ENCODE data around the gene CSTB. TPM values are rescaled to one million over a fixed set of nuclear protein-coding genes. Genes with fewer than 3 reads are reported as not detected.

The CSTB gene
- total and polyA plus RNA-seq, 2 donors: 26.5 to 198 TPM

DNA sequence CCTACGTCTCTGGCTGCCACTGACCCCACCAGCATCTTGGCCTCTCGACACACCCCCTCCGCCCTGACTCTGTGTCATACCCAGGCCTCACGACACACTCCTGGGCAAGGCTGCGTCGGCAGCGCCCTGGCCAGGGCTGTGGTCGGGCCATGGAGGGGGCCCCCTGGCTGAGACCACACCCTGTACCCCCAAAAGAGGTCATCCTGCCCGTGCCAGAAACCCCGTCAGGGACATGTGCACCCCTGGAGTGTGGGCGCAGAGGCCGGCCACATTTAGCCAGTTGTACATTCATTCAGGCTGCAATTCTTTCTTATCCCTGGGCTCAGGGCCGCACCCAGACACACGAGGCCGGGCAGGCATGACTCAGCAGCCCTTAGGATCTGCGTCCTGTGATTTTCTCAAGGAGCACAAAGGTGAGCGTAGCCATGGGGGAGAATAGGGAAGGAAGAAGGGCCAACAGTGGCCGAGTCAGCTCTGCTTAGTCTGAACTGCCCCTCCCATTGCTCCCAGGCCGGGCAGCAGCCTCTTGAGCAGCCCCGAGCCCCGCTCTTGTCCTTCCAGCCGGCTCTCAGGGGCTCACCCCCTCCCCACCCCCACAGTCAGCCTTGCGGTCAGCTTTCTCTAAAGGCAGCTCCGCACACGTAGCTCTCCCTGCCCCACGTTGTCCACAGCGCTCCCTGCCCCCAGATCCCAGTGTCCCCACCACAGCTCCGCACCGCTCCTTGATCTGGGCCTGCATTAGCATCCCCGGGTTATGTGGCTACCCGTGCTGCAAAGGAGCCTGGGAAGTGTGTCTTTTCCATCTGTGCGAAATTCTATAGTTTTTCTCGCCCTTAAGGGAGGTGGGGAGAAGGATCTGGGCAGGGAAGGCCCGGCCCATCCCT is 7.9 kb downstream of the CSTB start:
- H3K36me3 ChIP-seq (ENCODE audit: control insufficient read depth in 2 of 2, insufficient read depth in 2 of 2, low read length in 1 of 2): peaks cover 0 to 3% of the 10 kb centered on the region in 2 donors
- H3K9me3 ChIP-seq (ENCODE audit: control insufficient read depth in 2 of 2, insufficient read depth in 1 of 2, low read length in 1 of 2): peaks cover 0 to 2% of the 10 kb centered on the region in 2 donors
- peaks cover 0 to 10% of the 10 kb centered on the region in 2 donors for H3K4me1 ChIP-seq (ENCODE audit: control insufficient read depth in 2 of 2, insufficient read depth in 2 of 2, low read length in 2 of 2)
- H3K27me3 ChIP-seq (ENCODE audit: control insufficient read depth in 2 of 2, insufficient read depth in 1 of 2, low read length in 1 of 2): no peaks in the 10 kb centered on the region
- DNase-seq (ENCODE audit: low read depth in 6 of 9, low spot score in 9 of 9): no peak
- no peak overlapping the region for H3K4me3 ChIP-seq (ENCODE audit: low read length in 2 of 2)
- H3K27ac ChIP-seq (ENCODE audit: low read depth in 1 of 2, low read length in 1 of 2): peak overlapping the region in 1 of 2 donors; percentile 33
- WGBS: 78% methylated on average over 34 of the region's 34 CpGs

GRCh38 chr21:43767498-43767983 is 8.6 kb downstream of the CSTB start:
- H3K4me3 ChIP-seq (ENCODE audit: low read length in 2 of 2): no peak overlapping the region
- peaks cover 0 to 10% of the 10 kb centered on the region in 2 donors for H3K4me1 ChIP-seq (ENCODE audit: control insufficient read depth in 2 of 2, insufficient read depth in 2 of 2, low read length in 2 of 2)
- H3K36me3 ChIP-seq (ENCODE audit: control insufficient read depth in 2 of 2, insufficient read depth in 2 of 2, low read length in 1 of 2): peaks cover 0 to 3% of the 10 kb centered on the region in 2 donors
- H3K9me3 ChIP-seq (ENCODE audit: control insufficient read depth in 2 of 2, insufficient read depth in 1 of 2, low read length in 1 of 2): peaks cover 0 to 9% of the 10 kb centered on the region in 2 donors
- WGBS: 93% methylated on average over 15 of the region's 15 CpGs
- H3K27ac ChIP-seq (ENCODE audit: low read depth in 1 of 2, low read length in 1 of 2): no peak overlapping the region
- H3K27me3 ChIP-seq (ENCODE audit: control insufficient read depth in 2 of 2, insufficient read depth in 1 of 2, low read length in 1 of 2): no peaks in the 10 kb centered on the region
- DNase-seq (ENCODE audit: low read depth in 6 of 9, low spot score in 9 of 9): no peak

DNA sequence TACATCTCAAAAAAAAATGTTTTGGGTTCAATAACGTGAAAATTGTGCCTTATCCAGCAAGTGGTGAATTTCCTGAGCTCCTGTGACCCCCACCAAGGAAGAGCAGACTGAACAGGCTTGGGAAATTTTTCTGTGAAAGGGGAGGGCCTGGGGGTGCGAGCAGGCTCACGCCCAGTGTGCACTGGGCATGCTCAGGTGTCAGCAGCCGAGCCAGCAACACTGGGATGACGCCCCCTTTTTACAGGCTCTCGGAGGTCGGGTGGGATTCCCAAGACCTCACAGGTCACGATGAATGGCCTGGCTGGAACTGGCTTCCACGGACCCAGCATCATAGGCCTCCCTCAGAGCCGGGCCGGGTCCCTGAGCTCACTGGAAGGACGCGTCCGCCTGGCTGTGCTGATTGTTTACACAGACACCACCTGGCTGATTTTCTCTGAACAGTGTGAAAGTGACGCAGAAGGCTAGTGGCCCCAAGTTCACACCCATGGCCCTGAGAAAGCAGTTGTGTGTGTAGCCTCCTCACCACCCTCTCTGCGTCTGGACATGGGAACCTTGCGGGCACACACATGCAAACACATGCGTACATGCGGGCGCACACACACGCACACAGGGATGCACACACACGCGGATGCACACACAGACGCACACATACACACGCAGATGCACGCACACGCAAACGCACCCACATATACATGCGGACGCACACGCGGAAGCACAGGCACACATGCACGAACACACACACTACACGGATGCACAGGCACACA is 9.2 kb downstream of the CSTB start:
- 94% methylated on average over 34 of the region's 34 CpGs for WGBS
- peaks cover 0 to 12% of the 10 kb centered on the region in 2 donors for H3K9me3 ChIP-seq (ENCODE audit: control insufficient read depth in 2 of 2, insufficient read depth in 1 of 2, low read length in 1 of 2)
- H3K27me3 ChIP-seq (ENCODE audit: control insufficient read depth in 2 of 2, insufficient read depth in 1 of 2, low read length in 1 of 2): no peaks in the 10 kb centered on the region
- DNase-seq (ENCODE audit: low read depth in 6 of 9, low spot score in 9 of 9): no peak
- H3K27ac ChIP-seq (ENCODE audit: low read depth in 1 of 2, low read length in 1 of 2): peak overlapping the region in 1 of 2 donors; percentile 31
- peaks cover 0 to 13% of the 10 kb centered on the region in 2 donors for H3K4me1 ChIP-seq (ENCODE audit: control insufficient read depth in 2 of 2, insufficient read depth in 2 of 2, low read length in 2 of 2)
- no peak overlapping the region for H3K4me3 ChIP-seq (ENCODE audit: low read length in 2 of 2)
- H3K36me3 ChIP-seq (ENCODE audit: control insufficient read depth in 2 of 2, insufficient read depth in 2 of 2, low read length in 1 of 2): peaks cover 0 to 5% of the 10 kb centered on the region in 2 donors

- 97% methylated on average over 19 of the region's 19 CpGs for WGBS
- peaks cover 0 to 12% of the 10 kb centered on the region in 2 donors for H3K9me3 ChIP-seq (ENCODE audit: control insufficient read depth in 2 of 2, insufficient read depth in 1 of 2, low read length in 1 of 2)
- peaks cover 0 to 7% of the 10 kb centered on the region in 2 donors for H3K36me3 ChIP-seq (ENCODE audit: control insufficient read depth in 2 of 2, insufficient read depth in 2 of 2, low read length in 1 of 2)
- H3K4me1 ChIP-seq (ENCODE audit: control insufficient read depth in 2 of 2, insufficient read depth in 2 of 2, low read length in 2 of 2): peaks cover 0 to 10% of the 10 kb centered on the region in 2 donors
- H3K27ac ChIP-seq (ENCODE audit: low read depth in 1 of 2, low read length in 1 of 2): peak overlapping the region; percentile 37 to 74
- DNase-seq (ENCODE audit: low read depth in 6 of 9, low spot score in 9 of 9): no peak
- no peaks in the 10 kb centered on the region for H3K27me3 ChIP-seq (ENCODE audit: control insufficient read depth in 2 of 2, insufficient read depth in 1 of 2, low read length in 1 of 2)
- no peak overlapping the region for H3K4me3 ChIP-seq (ENCODE audit: low read length in 2 of 2)
Measured at GRCh38 chr21:43764576-43765495, 11.3 kb downstream of the CSTB start.

DNA sequence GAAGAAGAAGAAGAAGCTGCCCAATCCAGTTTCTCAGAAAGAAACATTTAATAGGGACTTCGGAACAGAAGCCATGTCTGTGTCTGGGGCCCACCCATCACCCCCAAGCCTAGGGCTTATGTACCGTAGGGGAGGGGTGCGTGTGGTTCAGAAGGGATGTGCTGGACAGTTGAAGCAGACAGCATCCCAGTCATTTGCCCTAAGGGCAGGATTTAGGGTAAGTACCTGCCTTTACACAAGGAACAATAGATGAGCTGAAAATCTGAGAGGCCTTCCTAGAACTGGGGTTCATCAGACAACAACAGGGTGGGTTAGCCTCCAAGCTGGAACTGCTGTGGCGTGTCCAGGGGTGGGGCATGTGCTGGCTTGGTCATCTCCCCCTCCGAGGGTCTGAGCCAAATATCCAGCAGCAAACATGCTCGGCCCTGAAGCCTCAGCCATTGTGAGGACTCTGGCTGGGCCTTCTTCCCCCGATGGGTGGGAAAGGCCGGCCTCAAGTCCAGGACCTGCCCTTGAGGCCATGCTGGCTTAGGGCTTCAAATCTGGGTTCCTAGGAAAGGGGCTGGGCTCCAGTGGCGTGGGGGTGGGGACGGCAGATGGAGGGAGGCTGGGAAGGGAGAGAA is 12.1 kb downstream of the CSTB start:
- 94% methylated on average over 10 of the region's 10 CpGs for WGBS
- Histone ChIP-seq H3K4me1 (ENCODE audit: control insufficient read depth in 2 of 2, insufficient read depth in 2 of 2, low read length in 2 of 2) (peaks cover 0 to 11% of the 10 kb centered on the region in 2 donors), H3K27me3 (ENCODE audit: control insufficient read depth in 2 of 2, insufficient read depth in 1 of 2, low read length in 1 of 2) (no peaks in the 10 kb centered on the region), H3K27ac (ENCODE audit: low read depth in 1 of 2, low read length in 1 of 2) (peak overlapping the region in 1 of 2 donors; percentile 74), H3K9me3 (ENCODE audit: control insufficient read depth in 2 of 2, insufficient read depth in 1 of 2, low read length in 1 of 2) (peaks cover 0 to 12% of the 10 kb centered on the region in 2 donors), H3K36me3 (ENCODE audit: control insufficient read depth in 2 of 2, insufficient read depth in 2 of 2, low read length in 1 of 2) (peaks cover 0 to 7% of the 10 kb centered on the region in 2 donors), H3K4me3 (ENCODE audit: low read length in 2 of 2) (no peak overlapping the region)
- DNase-seq (ENCODE audit: low read depth in 6 of 9, low spot score in 9 of 9): no peak

- Histone ChIP-seq H3K27me3 (ENCODE audit: control insufficient read depth in 2 of 2, insufficient read depth in 1 of 2, low read length in 1 of 2) (no peaks in the 10 kb centered on the region), H3K4me3 (ENCODE audit: low read length in 2 of 2) (no peak overlapping the region), H3K36me3 (ENCODE audit: control insufficient read depth in 2 of 2, insufficient read depth in 2 of 2, low read length in 1 of 2) (peaks cover 0 to 7% of the 10 kb centered on the region in 2 donors), H3K27ac (ENCODE audit: low read depth in 1 of 2, low read length in 1 of 2) (peak overlapping the region in 1 of 2 donors; percentile 18), H3K9me3 (ENCODE audit: control insufficient read depth in 2 of 2, insufficient read depth in 1 of 2, low read length in 1 of 2) (peaks cover 0 to 12% of the 10 kb centered on the region in 2 donors), H3K4me1 (ENCODE audit: control insufficient read depth in 2 of 2, insufficient read depth in 2 of 2, low read length in 2 of 2) (peaks cover 0 to 16% of the 10 kb centered on the region in 2 donors)
- no peak for DNase-seq (ENCODE audit: low read depth in 6 of 9, low spot score in 9 of 9)
- 92% methylated on average over 15 of the region's 15 CpGs for WGBS
Measured at GRCh38 chr21:43762303-43763128, 13.6 kb downstream of the CSTB start.

DNA sequence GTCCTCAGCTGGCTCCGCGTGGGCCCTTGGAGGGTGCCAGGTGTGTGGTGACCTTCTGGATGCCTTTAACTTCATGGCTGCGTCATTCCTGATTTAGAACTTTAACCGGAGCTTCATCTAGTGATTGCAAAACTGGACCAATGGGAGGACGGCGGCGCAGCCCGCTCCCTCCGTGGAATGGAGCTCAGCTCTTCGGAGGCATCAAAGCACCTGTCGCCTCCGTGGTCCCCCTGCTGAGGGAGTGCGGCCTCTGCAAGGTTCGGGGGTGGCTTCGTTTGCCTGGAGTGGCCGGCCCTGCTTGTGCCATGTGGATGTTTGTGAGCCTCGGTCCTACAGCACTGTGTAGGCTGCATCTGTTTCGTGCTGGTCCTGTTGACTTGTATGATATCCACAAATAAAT is 14.2 kb downstream of the CSTB start:
- no peak overlapping the region for H3K27ac ChIP-seq (ENCODE audit: low read depth in 1 of 2, low read length in 1 of 2)

More for the DNA sequence above, 14.2 kb downstream of the CSTB start:
- H3K9me3 ChIP-seq (ENCODE audit: control insufficient read depth in 2 of 2, insufficient read depth in 1 of 2, low read length in 1 of 2): peaks cover 0 to 12% of the 10 kb centered on the region in 2 donors
- H3K4me1 ChIP-seq (ENCODE audit: control insufficient read depth in 2 of 2, insufficient read depth in 2 of 2, low read length in 2 of 2): peaks cover 0 to 20% of the 10 kb centered on the region in 2 donors
- no peaks in the 10 kb centered on the region for H3K27me3 ChIP-seq (ENCODE audit: control insufficient read depth in 2 of 2, insufficient read depth in 1 of 2, low read length in 1 of 2)
- 98% methylated on average over 18 of the region's 18 CpGs for WGBS
- H3K4me3 ChIP-seq (ENCODE audit: low read length in 2 of 2): no peak overlapping the region
- DNase-seq (ENCODE audit: low read depth in 6 of 9, low spot score in 9 of 9): no peak
- peaks cover 0 to 7% of the 10 kb centered on the region in 2 donors for H3K36me3 ChIP-seq (ENCODE audit: control insufficient read depth in 2 of 2, insufficient read depth in 2 of 2, low read length in 1 of 2)

All from thymus (tissue), 11 donors.